ACC112 (cell line): ENCODE data around the gene RAB18.
"Not testable (repeated sequence)": the region's sequence is repeated elsewhere in the genome, so short reads cannot be mapped to it uniquely, and the experiment has no call there.

Experiments
- H2AFZ ChIP-seq: fragments of 200-600 bp; sonication (generic); one replicate; pipeline ENCODE4 v1.6.0; 2017; ENCODE audit warnings: antibody characterized with exemption, low read length; ENCODE audit not compliant: unreplicated experiment
- H3K27ac ChIP-seq: fragments of 200-600 bp; sonication (generic); 2 replicates; pipeline ENCODE4 v1.5.1; 2014; ENCODE audit warnings: low read depth, mild to moderate bottlenecking, antibody characterized with exemption, low read length, moderate library complexity
- H3K27me3 ChIP-seq: fragments of 200-600 bp; sonication (generic); 2 replicates; pipeline ENCODE4 v1.6.1; 2014; ENCODE audit warnings: mild to moderate bottlenecking, antibody characterized with exemption, low read length, moderate library complexity, mixed read lengths; ENCODE audit not compliant: insufficient read depth
- H3K36me3 ChIP-seq: fragments of 200-600 bp; sonication (generic); 2 replicates; pipeline ENCODE4 v1.6.1; 2016; ENCODE audit warnings: mild to moderate bottlenecking, antibody characterized with exemption, low read length, moderate library complexity, mixed read lengths; ENCODE audit not compliant: insufficient read depth
- H3K4me1 ChIP-seq: fragments of 200-600 bp; sonication (generic); one replicate; pipeline ENCODE4 v1.6.1; 2016; ENCODE audit warnings: low read length, mixed read lengths; ENCODE audit not compliant: insufficient read depth, unreplicated experiment, control insufficient read depth
- H3K4me3 ChIP-seq: fragments of 200-600 bp; sonication (generic); 2 replicates; pipeline ENCODE4 v1.5.1; 2014; ENCODE audit warnings: mild to moderate bottlenecking, low read depth, low read length
- H3K79me2 ChIP-seq: fragments of 200-600 bp; sonication (generic); one replicate; pipeline ENCODE4 v1.6.0; 2016; ENCODE audit warnings: low read length; ENCODE audit not compliant: control insufficient read depth, unreplicated experiment, insufficient read depth

The RAB18 gene

GRCh38 chr10:27542812-27543211, 38.7 kb downstream of the RAB18 start:
- peaks cover 6% of the 10 kb centered on the region for H3K4me1 ChIP-seq
- H3K27me3 ChIP-seq, result no peaks in the 10 kb centered on the region
- no peaks in the 10 kb centered on the region for H3K79me2 ChIP-seq
- H3K36me3 ChIP-seq, result peaks cover 13% of the 10 kb centered on the region
- H2AFZ ChIP-seq, result no peak overlapping the region
- no peak overlapping the region for H3K27ac ChIP-seq
- no peak overlapping the region for H3K4me3 ChIP-seq

DNA sequence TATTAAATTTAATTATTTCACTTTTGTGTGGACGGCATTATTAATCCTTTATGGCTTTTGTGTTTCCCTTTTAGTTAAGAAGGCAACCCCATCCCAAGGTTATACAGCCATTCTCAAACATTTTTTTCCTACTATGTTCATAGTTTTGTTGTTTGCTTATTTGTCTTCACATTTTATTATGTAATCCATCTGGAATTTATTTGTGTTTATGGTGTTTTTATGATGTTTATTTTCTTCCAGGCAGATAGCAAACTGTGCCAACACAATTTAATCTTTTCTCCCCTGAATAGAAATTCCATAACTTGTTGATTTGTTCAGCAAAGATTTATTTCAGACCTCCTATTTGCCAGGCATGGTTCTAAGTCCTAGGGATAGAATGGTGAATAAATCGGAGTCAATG, 42.9 kb downstream of the RAB18 start:
- Histone ChIP-seq H3K4me1 (peaks cover 6% of the 10 kb centered on the region), H3K4me3 (no peak overlapping the region), H3K36me3 (no peaks in the 10 kb centered on the region), H3K27ac (no peak overlapping the region), H2AFZ (no peak overlapping the region), H3K79me2 (no peaks in the 10 kb centered on the region), H3K27me3 (no peaks in the 10 kb centered on the region)

DNA sequence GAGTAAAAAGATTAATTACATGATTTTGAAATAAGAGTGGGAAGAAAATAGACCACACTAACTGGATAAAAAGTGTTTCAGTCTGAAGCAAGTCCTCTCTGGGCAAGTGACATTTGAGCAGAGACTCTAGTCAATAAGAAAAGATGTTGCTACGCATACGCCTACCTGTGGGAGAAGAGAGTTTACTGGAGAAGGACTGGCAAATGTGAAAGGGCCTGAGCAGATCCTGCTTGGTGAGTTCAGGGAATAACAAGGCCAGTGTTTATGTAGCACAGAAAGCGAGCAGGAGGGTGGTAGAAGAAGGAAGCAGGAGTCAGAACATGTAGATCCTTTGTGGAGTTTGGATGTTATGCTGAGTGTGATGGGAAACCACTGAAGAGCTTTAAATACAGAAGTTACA, 43.4 kb downstream of the RAB18 start:
- Histone ChIP-seq H2AFZ (no peak overlapping the region), H3K79me2 (no peaks in the 10 kb centered on the region), H3K27ac (no peak overlapping the region), H3K27me3 (no peaks in the 10 kb centered on the region), H3K36me3 (no peaks in the 10 kb centered on the region), H3K4me1 (peaks cover 6% of the 10 kb centered on the region), H3K4me3 (no peak overlapping the region)

GRCh38 chr10:27550823-27551222, 46.7 kb downstream of the RAB18 start:
- Histone ChIP-seq H3K4me3 (no peak overlapping the region), H2AFZ (no peak overlapping the region), H3K36me3 (no peaks in the 10 kb centered on the region), H3K4me1 (no peaks in the 10 kb centered on the region), H3K79me2 (no peaks in the 10 kb centered on the region), H3K27me3 (no peaks in the 10 kb centered on the region), H3K27ac (no peak overlapping the region)

DNA sequence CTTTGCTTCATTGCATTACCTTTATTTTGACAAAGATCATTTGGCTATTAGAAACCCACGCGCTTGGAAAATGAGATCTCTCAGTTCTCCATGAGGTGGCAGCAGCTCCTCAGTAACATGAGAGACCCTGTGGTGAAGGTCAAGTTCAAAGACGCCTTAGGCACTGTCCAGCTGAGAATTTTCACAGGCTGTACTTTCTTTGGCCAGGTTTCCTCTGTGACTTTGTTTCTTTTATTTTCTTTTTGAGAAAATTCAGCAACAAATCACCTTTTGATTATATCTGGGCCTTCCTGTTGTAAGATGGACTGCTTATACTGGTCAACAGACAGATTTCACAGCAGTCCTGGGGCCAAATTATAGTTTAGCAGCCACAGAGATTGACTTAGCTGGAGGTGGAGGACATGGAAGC, 54.5 kb downstream of the RAB18 start:
- no peaks in the 10 kb centered on the region for H3K4me1 ChIP-seq
- H3K36me3 ChIP-seq, result no peaks in the 10 kb centered on the region
- H3K4me3 ChIP-seq, result no peak overlapping the region
- no peak overlapping the region for H3K27ac ChIP-seq
- no peak overlapping the region for H2AFZ ChIP-seq
- no peaks in the 10 kb centered on the region for H3K27me3 ChIP-seq
- no peaks in the 10 kb centered on the region for H3K79me2 ChIP-seq

DNA sequence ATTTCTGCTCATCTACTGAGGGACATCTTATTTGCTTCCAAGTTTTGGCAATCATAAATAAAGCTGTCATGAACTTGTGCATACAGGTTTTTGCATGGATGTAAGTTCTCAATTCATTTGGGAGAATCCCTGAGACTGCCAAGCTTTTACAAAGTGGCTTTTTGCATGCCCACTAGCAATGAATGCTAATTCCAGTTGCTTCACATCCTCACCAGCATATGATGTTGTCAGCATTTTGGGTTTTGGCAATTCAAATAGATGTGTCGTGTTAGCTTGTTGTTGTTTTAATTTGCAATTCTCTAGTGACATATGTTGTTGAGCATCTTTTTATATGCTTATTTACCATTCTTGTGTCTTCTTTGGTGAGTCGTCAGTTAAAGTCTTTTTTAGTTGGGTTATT, 57.2 kb downstream of the RAB18 start:
- no peaks in the 10 kb centered on the region for H3K4me1 ChIP-seq
- H2AFZ ChIP-seq, result no peak overlapping the region
- no peaks in the 10 kb centered on the region for H3K79me2 ChIP-seq
- no peaks in the 10 kb centered on the region for H3K36me3 ChIP-seq
- H3K27ac ChIP-seq, result no peak overlapping the region
- no peaks in the 10 kb centered on the region for H3K27me3 ChIP-seq
- no peak overlapping the region for H3K4me3 ChIP-seq

DNA sequence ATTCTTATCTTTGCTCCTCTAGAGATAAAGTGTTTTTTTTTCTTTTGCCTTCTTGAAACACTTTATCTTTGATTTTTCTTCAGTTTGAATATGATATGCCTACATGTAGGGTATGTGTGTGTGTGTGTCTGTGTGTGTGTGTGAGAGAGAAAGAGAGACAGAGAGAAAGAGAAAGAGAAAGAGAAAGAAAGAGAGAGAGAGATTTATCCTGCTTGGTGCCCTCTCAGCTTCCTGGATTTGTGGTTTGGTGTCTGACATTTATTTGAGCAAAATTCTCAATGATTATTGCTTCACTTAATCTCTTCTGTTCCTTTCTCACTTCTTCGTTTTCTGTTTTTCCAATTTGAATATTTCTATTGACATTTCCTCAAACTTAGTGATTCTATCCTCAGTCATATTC, 60.3 kb downstream of the RAB18 start:
- H3K4me1 ChIP-seq, result no peaks in the 10 kb centered on the region
- no peak overlapping the region for H3K4me3 ChIP-seq
- no peaks in the 10 kb centered on the region for H3K27me3 ChIP-seq
- no peaks in the 10 kb centered on the region for H3K79me2 ChIP-seq
- H3K36me3 ChIP-seq, result no peaks in the 10 kb centered on the region
- no peak overlapping the region for H2AFZ ChIP-seq
- no peak overlapping the region for H3K27ac ChIP-seq

DNA sequence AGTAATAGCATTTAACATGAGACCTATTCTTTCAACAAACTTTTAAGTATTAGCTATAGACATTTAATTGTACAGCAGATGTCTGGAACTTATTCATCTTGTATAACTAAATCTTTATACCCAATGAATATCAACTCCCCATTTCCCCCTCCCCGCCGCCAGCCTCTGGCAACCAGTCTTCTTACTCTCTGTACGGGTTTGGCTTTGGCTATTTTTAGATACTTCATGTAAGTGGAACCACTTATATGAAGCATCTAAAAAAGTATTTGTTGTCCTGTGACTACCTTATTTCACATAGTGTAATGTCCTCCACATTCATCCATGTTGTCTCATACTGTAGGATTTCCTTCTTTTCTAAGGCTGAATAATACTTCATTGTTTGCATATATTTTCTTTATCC, 60.8 kb downstream of the RAB18 start:
- H3K27ac ChIP-seq, result no peak overlapping the region
- H3K4me3 ChIP-seq, result no peak overlapping the region

GRCh38 chr10:27568196-27569175, 64.4 kb downstream of the RAB18 start:
- Histone ChIP-seq H3K4me1 (no peaks in the 10 kb centered on the region), H3K36me3 (no peaks in the 10 kb centered on the region), H2AFZ (no peak overlapping the region), H3K4me3 (no peak overlapping the region), H3K27ac (no peak overlapping the region), H3K79me2 (no peaks in the 10 kb centered on the region), H3K27me3 (no peaks in the 10 kb centered on the region)

More for the DNA sequence above, 60.8 kb downstream of the RAB18 start:
- Histone ChIP-seq H3K36me3 (no peaks in the 10 kb centered on the region), H2AFZ (no peak overlapping the region), H3K79me2 (no peaks in the 10 kb centered on the region), H3K27me3 (no peaks in the 10 kb centered on the region), H3K4me1 (no peaks in the 10 kb centered on the region)

GRCh38 chr10:27569946-27570345, 65.8 kb downstream of the RAB18 start:
- no peak overlapping the region for H2AFZ ChIP-seq
- no peaks in the 10 kb centered on the region for H3K27me3 ChIP-seq

GRCh38 chr10:27577038-27577437, 72.9 kb downstream of the RAB18 start:
- H3K27me3 ChIP-seq, H3K36me3 ChIP-seq, H2AFZ ChIP-seq, H3K4me3 ChIP-seq, H3K79me2 ChIP-seq, H3K27ac ChIP-seq, H3K4me1 ChIP-seq: not testable (repeated sequence)

More at GRCh38 chr10:27569946-27570345, 65.8 kb downstream of the RAB18 start:
- no peak overlapping the region for H3K4me3 ChIP-seq
- H3K79me2 ChIP-seq, result no peaks in the 10 kb centered on the region
- no peaks in the 10 kb centered on the region for H3K36me3 ChIP-seq
- no peak overlapping the region for H3K27ac ChIP-seq
- H3K4me1 ChIP-seq, result no peaks in the 10 kb centered on the region
